Pancreas (tissue), 10 donors: Measurements from ENCODE around the gene CCDC175. TPM values are rescaled to one million over a fixed set of nuclear protein-coding genes. Genes with fewer than 3 reads are reported as not detected.

ENCODE experiments used
- ATAC-seq, 4 donors: fragments of 200-7000 bp; cut with Tn5 transposase; one replicate each; pipeline versions ENCODE4 v1.8.0 to v1.9.1; 2020; ENCODE audit warnings: mild to moderate bottlenecking in 4 of 4, moderate library complexity in 4 of 4
- DNase-seq, 6 donors: peaks; one replicate each; pipeline ENCODE4 v3.0.0-alpha.2; 2020
- FAIRE-seq: peaks from 2 replicates; lab custom pipeline; 2012; peaks lifted over from hg19 to GRCh38; lab: Jason Lieb, UNC
- H3K27ac ChIP-seq, 4 donors: fragments of 200-600 bp; sonication (generic); 1 replicate in 3 of 4; 2 replicates in 1 of 4; pipeline versions ENCODE4 v1.5.0 to v1.8.0; 2020
- H3K27me3 ChIP-seq, 4 donors: fragments of 200-600 bp; one replicate each; pipeline ENCODE4 v1.8.0; 2021
- H3K36me3 ChIP-seq, 3 donors: fragments of 200-600 bp; sonication (generic) in 1 of 3; one replicate each; pipeline versions ENCODE4 v1.5.0 to v1.8.0; 2020 to 2021
- H3K4me1 ChIP-seq, 3 donors: fragments of 200-600 bp; one replicate each; pipeline ENCODE4 v1.8.0; 2021
- H3K4me3 ChIP-seq, 4 donors: fragments of 200-600 bp; sonication (generic) in 2 of 4; one replicate each; pipeline versions ENCODE4 v1.5.0 to v1.8.0; 2020 to 2021
- H3K9me3 ChIP-seq, 4 donors: fragments of 200-600 bp; one replicate each; pipeline ENCODE4 v1.8.0; 2021
- WGBS, 2 donors: extraction: QIAGEN DNeasy Blood & Tissue Kit; methylation state at CpG; one replicate each; pipeline ENCODE4 v1.1.7; 2013; 5-methylcytosine and 5-hydroxymethylcytosine counted together
- intact Hi-C, 3 donors: fragments of 100-400 bp; cut with DNase I; formaldehyde crosslinking; loops; one replicate each; pipeline versions ENCODE4 v1.11.1 to v1.14.2; 2022
- polyA plus RNA-seq, 2 donors: library from polyadenylated mRNA; stranded (reverse); fragments of 200-250 nt; gene quantifications; one replicate each; pipeline ENCODE4 v1.2.3, GENCODE V29; 2013
- total RNA-seq, 6 donors: library from RNA; stranded (reverse); fragmentation: NEBNext Ultra II Directional in 4 of 6; extraction: Animal tissue kit (Norgen Biotek cat#: 25700) in 4 of 6; gene quantifications; one replicate each; pipeline versions ENCODE4 v1.2.1 to v1.2.4, GENCODE V29; 2021 to 2023
- TF ChIP-seq, protein P1 (sequence below), 4 donors: fragments of 200-600 bp; sonication (generic) in 3 of 4; IDR thresholded peaks; one replicate each; pipeline versions ENCODE4 v1.5.0 to v1.8.0; 2021; ENCODE audit warnings: antibody characterized with exemption in 4 of 4
- donor health status: healthy with polysubstance abuse.
- donor health status: DM: no; HTN: no; CAD: no; lungs with moderate emphysema.
- donor health status: DM: no; HTN: no; CAD: no.
- donor health status: control.
- donor health status: control.
- donor health status: Bipolar disorder and iron deficiency.
- donor health status: DM: yes; HTN: yes; CAD: no.
- donor health status: DM: no; HTN: no; CAD: no.
- donor health status: DM: no; HTN: no; CAD: no.
- donor health status: DM: yes; HTN: yes; CAD: no.

CCDC175 gene
- total and polyA plus RNA-seq, 8 donors = not detected

DNA sequence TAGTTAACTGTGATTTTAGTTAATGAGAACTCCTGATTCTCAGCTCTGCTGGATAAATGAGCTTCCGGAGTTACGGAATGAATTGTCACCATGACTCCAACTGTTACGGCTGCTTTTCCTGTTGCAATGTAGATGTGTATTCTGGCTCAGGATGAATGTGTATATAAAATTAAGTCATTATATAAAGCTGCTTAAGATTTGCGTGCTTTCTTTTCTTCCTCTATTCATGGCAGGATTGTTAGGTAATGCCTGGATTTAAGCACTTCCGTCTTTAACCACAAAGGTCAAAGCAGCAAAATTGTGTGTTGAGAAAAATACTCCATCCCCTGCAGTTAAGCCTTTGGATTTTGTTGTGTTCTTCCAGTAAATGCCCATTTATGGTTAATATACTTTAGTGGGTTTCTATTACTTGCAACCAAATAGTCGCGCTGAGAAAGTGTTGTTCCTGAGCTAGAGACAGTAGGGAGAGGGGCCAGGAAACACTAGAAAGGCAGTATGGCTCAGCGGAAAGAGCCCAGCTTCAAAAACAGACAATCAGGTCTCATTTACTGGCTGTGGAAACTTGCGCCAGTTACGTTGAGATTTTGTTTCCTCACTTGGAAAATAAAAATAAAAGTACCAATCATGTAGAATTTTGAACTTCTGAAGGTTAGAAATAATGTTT, 9.4 kb upstream of the CCDC175 start:
- H3K27ac ChIP-seq = no peak overlapping the region
- no peak overlapping the region for H3K4me3 ChIP-seq
- no peak for FAIRE-seq
- TF ChIP-seq, protein P1, sequence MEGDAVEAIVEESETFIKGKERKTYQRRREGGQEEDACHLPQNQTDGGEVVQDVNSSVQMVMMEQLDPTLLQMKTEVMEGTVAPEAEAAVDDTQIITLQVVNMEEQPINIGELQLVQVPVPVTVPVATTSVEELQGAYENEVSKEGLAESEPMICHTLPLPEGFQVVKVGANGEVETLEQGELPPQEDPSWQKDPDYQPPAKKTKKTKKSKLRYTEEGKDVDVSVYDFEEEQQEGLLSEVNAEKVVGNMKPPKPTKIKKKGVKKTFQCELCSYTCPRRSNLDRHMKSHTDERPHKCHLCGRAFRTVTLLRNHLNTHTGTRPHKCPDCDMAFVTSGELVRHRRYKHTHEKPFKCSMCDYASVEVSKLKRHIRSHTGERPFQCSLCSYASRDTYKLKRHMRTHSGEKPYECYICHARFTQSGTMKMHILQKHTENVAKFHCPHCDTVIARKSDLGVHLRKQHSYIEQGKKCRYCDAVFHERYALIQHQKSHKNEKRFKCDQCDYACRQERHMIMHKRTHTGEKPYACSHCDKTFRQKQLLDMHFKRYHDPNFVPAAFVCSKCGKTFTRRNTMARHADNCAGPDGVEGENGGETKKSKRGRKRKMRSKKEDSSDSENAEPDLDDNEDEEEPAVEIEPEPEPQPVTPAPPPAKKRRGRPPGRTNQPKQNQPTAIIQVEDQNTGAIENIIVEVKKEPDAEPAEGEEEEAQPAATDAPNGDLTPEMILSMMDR (IDR thresholded peaks at IDR 0.05) = no peak
- DNase-seq = no peak
- H3K27me3 ChIP-seq = no peaks in the 10 kb centered on the region
- no peaks in the 10 kb centered on the region for H3K36me3 ChIP-seq
- WGBS, 2 donors = 85 to 87% methylated on average over 10 of the region's 10 CpGs
- intact Hi-C loops = no loop called here
- no peaks in the 10 kb centered on the region for H3K9me3 ChIP-seq
- ATAC-seq = no peak
- no peaks in the 10 kb centered on the region for H3K4me1 ChIP-seq

- 66 to 72% methylated on average over 2 of the region's 2 CpGs for whole genome bisulfite sequencing, 2 donors
- Histone ChIP-seq H3K4me3 (no peak overlapping the region), H3K27ac (no peak overlapping the region), H3K9me3 (no peaks in the 10 kb centered on the region), H3K36me3 (no peaks in the 10 kb centered on the region), H3K4me1 (no peaks in the 10 kb centered on the region), H3K27me3 (no peaks in the 10 kb centered on the region)
- TF ChIP-seq, protein P1 (IDR thresholded peaks at IDR 0.05) = no peak
- intact Hi-C loops = no loop called here
- FAIRE-seq (no peak), ATAC-seq (no peak), DNase-seq (no peak)
These were observed 7.1 kb upstream of the CCDC175 start for GRCh38 chr14:59583755-59584154.

GRCh38 chr14:59582845-59583509, 6.4 kb upstream of the CCDC175 start:
- H3K9me3 ChIP-seq = no peaks in the 10 kb centered on the region
- intact Hi-C loops = no loop called here
- DNase-seq = no peak
- H3K36me3 ChIP-seq = no peaks in the 10 kb centered on the region
- H3K27ac ChIP-seq = no peak overlapping the region
- ATAC-seq = peak in 2 of 4 donors; percentile 46 to 53
- no peaks in the 10 kb centered on the region for H3K27me3 ChIP-seq
- 80 to 83% methylated on average over 23 of the region's 23 CpGs for WGBS, 2 donors
- H3K4me1 ChIP-seq = no peaks in the 10 kb centered on the region
- H3K4me3 ChIP-seq = no peak overlapping the region
- FAIRE-seq = no peak
- TF ChIP-seq, protein P1 (IDR thresholded peaks at IDR 0.05) = no peak

- Histone ChIP-seq H3K27ac (no peak overlapping the region), H3K9me3 (no peaks in the 10 kb centered on the region), H3K27me3 (no peaks in the 10 kb centered on the region), H3K4me1 (no peaks in the 10 kb centered on the region), H3K4me3 (no peak overlapping the region), H3K36me3 (no peaks in the 10 kb centered on the region)
- TF ChIP-seq, protein P1 (IDR thresholded peaks at IDR 0.05) = no peak
- 92 to 93% methylated on average over 3 of the region's 3 CpGs for WGBS, 2 donors
- FAIRE-seq (no peak), ATAC-seq (no peak), DNase-seq (no peak)
- intact Hi-C loops = no loop called here
These were observed 5.5 kb upstream of the CCDC175 start for GRCh38 chr14:59582161-59582560.

DNA sequence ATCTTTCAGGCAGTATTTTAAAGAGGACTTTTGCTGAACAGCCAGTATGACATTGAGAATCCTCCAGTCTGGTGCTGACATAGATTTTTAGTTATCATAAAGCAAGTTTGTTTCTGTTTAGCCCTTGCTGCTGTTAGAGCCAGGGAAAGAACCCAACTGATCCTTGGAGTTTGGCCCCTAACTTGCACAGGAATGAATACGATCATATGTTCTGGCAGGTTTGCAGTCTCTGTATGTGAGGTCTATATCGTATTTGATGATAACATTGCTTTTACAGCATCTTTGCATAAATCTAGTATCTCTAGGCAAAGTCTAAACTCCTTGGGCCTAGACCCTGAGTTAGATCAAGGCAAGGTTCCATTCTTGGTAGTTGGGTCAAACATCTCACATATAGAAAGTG, 4.3 kb upstream of the CCDC175 start:
- intact Hi-C loops = no loop called here
- no peak overlapping the region for H3K27ac ChIP-seq
- TF ChIP-seq, protein P1 (IDR thresholded peaks at IDR 0.05) = no peak
- H3K27me3 ChIP-seq = no peaks in the 10 kb centered on the region
- ATAC-seq (no peak), FAIRE-seq (no peak), DNase-seq (no peak)
- H3K4me1 ChIP-seq = no peaks in the 10 kb centered on the region
- no peaks in the 10 kb centered on the region for H3K9me3 ChIP-seq
- WGBS, 2 donors = 39 to 61% methylated on average over 2 of the region's 2 CpGs
- no peak overlapping the region for H3K4me3 ChIP-seq
- no peaks in the 10 kb centered on the region for H3K36me3 ChIP-seq
